ENCODE data around the gene MRNIP. TPM values are rescaled to one million over a fixed set of nuclear protein-coding genes. Genes with fewer than 3 reads are reported as not detected.
A peak's percentile ranks its signal among the peaks of the same experiment; 100 is the strongest.

Gene MRNIP
- total and polyA plus RNA-seq, 8 donors: 8.0 to 46.0 (median 27.1) TPM

GRCh38 chr5:179803651-179804554, 54.7 kb downstream of the MRNIP start:
- intact Hi-C loops (cut with DNase I; ENCODE audit: low total_unique reads): no loop called here
- WGBS, 5 donors: 44 to 57% (median 53%) methylated on average over 17 to 18 of the region's 18 CpGs
- H3K4me3 ChIP-seq: peak overlapping the region in 2 of 4 donors; percentile 92 to 93
- peaks cover 54 to 65% (median 63%) of the 10 kb centered on the region in 4 donors for H3K4me1 ChIP-seq
- no peaks in the 10 kb centered on the region for H3K27me3 ChIP-seq
- TF ChIP-seq POLR2AphosphoS5 (IDR thresholded peaks at IDR 0.05) (no peak), POLR2A (IDR thresholded peaks at IDR 0.05) (no peak), EP300 (IDR thresholded peaks at IDR 0.05) (no peak)
- TF ChIP-seq, protein P1, sequence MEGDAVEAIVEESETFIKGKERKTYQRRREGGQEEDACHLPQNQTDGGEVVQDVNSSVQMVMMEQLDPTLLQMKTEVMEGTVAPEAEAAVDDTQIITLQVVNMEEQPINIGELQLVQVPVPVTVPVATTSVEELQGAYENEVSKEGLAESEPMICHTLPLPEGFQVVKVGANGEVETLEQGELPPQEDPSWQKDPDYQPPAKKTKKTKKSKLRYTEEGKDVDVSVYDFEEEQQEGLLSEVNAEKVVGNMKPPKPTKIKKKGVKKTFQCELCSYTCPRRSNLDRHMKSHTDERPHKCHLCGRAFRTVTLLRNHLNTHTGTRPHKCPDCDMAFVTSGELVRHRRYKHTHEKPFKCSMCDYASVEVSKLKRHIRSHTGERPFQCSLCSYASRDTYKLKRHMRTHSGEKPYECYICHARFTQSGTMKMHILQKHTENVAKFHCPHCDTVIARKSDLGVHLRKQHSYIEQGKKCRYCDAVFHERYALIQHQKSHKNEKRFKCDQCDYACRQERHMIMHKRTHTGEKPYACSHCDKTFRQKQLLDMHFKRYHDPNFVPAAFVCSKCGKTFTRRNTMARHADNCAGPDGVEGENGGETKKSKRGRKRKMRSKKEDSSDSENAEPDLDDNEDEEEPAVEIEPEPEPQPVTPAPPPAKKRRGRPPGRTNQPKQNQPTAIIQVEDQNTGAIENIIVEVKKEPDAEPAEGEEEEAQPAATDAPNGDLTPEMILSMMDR (IDR thresholded peaks at IDR 0.05): no peak
- peak overlapping the region in 3 of 5 donors; percentile 94 to 99 (median 95) for H3K27ac ChIP-seq
- H3K9me3 ChIP-seq: no peaks in the 10 kb centered on the region
- DNase-seq: peak in 1 of 2 donors; percentile 62
- H3K36me3 ChIP-seq: peaks cover 26 to 36% (median 31%) of the 10 kb centered on the region in 4 donors

DNA sequence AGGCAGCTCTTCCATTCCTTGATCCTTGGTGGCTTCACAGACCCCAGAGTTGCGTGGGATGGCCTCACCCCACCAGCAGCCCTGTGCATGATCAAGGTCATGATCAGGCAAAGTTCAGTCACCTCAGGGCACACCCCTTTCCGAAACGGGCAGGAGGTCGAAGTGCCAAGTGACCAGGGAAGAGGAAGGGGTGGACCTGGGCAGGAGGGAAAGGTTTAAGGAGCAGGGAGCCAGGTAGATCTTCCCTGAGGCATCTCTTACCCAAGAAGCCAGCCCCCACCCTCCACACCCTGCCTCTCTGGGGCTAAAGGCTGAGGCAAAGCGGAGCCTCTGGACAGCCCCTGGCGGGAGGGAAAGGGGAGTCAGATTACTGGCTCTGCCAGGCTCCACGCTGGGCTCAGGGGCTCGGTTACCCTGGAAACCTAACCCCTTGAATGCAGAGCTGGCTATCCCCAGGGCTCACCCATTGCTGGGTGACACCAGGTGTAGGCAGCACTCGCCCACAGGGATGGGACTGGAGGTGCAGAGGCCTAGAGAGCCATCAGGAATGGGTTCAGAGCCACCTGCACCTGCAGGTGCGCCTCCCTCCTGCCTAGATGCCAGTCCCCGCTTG, 55.6 kb downstream of the MRNIP start:
- peak in 1 of 2 donors; percentile 28 for DNase-seq
- intact Hi-C loops (cut with DNase I; ENCODE audit: low total_unique reads): no loop called here
- H3K36me3 ChIP-seq: peaks cover 35 to 45% (median 39%) of the 10 kb centered on the region in 4 donors
- peak overlapping the region in 1 of 4 donors; percentile 4 for H3K4me3 ChIP-seq
- no peaks in the 10 kb centered on the region for H3K9me3 ChIP-seq
- no peaks in the 10 kb centered on the region for H3K27me3 ChIP-seq
- H3K4me1 ChIP-seq: peaks cover 53 to 57% (median 56%) of the 10 kb centered on the region in 4 donors
- H3K27ac ChIP-seq: peak overlapping the region in 4 of 5 donors; percentile 0 to 99 (median 94)
- TF ChIP-seq EP300 (IDR thresholded peaks at IDR 0.05) (no peak), POLR2A (IDR thresholded peaks at IDR 0.05) (no peak)
- TF ChIP-seq, protein P1 (IDR thresholded peaks at IDR 0.05): no peak
- WGBS, 5 donors: 53 to 65% (median 58%) methylated on average over 7 to 11 of the region's 11 CpGs

GRCh38 chr5:179802207-179802883, 56.3 kb downstream of the MRNIP start:
- 71 to 86% (median 81%) methylated on average over 13 to 19 of the region's 19 CpGs for WGBS, 5 donors
- Histone ChIP-seq H3K9me3 (no peaks in the 10 kb centered on the region), H3K27me3 (no peaks in the 10 kb centered on the region), H3K4me3 (no peak overlapping the region), H3K4me1 (peaks cover 46 to 56% (median 49%) of the 10 kb centered on the region in 4 donors), H3K27ac (peak overlapping the region in 2 of 5 donors; percentile 6 to 94), H3K36me3 (peaks cover 42 to 52% (median 46%) of the 10 kb centered on the region in 4 donors)
- TF ChIP-seq POLR2AphosphoS5 (IDR thresholded peaks at IDR 0.05) (no peak), POLR2A (IDR thresholded peaks at IDR 0.05) (no peak)
- TF ChIP-seq, protein P1 (IDR thresholded peaks at IDR 0.05): no peak
- DNase-seq: peak in 1 of 2 donors; percentile 19
- intact Hi-C loops (cut with DNase I; ENCODE audit: low total_unique reads): no loop called here
